Stimulated activated naive CD4-positive, alpha-beta T cell (primary cell): ENCODE data around the gene NPY4R.
"Not testable (repeated sequence)": the region's sequence is repeated elsewhere in the genome, so short reads cannot be mapped to it uniquely, and the experiment has no call there.

Experiments
- DNase-seq, 6 experiments: peaks; one replicate each; lab custom pipeline; 2025; lab: John Stamatoyannopoulos, UW

The NPY4R gene

GRCh38 chr10:46455992-46456391 lies 9.8 kb downstream of the NPY4R start:
- DNase-seq: not testable (repeated sequence)

DNA sequence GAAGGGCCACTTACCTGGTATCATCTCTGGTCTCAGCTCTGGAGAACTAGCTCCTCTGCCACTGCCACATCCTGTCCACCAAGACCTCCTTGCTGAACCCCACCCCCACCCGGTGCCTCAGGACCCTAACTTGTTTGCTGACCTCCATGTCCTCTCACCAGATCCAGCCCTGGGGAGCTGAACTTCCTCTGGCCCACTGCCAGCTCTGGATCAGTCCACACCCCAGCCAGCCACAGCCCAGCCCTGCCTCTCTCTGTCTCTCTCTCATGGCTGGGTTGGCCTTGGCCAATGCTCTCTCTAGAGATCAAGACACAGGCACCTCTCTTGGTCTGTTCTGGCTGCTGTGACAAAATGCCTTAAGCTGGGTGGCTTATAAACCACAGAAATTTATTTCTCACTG lies 14.4 kb downstream of the NPY4R start:
- DNase-seq: not testable (repeated sequence)

GRCh38 chr10:46450829-46451228 lies 14.9 kb downstream of the NPY4R start:
- DNase-seq: not testable (repeated sequence)

DNA sequence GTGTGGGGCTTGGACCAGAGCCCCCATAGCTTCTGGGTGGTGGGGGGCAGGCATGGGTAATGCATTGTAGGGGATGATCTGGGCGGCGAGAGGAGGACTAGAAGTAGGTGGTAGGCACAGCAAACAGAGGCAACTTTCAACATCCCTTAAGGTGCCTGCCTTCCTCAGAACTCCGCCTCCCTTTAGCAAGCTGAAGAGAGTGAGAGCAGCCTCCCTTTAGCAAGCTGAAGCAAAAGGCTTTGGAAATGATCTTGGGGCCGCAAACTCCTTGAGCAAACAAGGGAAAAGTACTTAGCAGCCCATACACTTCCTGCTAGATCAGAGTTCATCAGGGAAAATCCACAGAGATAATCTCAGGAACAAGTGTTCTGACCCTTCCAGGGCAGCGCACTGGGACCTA lies 18.3 kb downstream of the NPY4R start:
- DNase-seq: not testable (repeated sequence)

DNA sequence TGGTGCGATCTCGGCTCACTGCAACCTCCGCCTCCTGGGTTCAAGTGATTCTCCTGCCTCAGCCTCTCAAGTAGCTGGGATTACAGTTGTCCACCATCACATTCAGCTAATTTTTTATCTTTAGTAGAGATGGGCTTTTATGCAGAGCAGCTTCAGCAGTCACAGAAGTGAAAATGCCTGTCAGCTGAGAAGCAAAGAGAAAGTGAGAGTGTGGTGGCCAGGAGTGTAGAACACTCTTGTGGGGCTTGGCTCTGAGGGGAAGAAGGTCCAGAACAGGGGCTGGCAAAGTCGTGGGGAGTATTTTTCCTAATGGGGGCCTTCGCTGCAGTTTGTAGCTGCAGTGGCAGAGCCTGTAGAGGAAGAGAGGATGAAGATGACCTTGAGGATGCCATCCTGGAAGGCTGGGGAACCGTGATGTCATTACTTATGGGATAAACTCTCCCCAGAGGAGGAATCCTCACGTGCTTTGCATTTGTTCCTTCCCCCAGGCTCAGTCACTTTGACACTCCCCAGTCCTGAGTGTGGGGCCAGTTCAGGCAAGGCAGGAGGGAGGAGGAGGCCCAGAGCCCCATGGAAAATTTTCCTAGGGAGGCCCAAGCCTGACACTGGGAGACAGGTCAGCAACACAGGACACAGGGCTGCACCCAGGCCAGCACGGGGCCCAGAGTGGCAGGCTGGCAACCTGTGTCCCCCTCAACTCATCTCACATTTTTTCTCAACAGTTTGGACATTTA lies 20.2 kb downstream of the NPY4R start:
- DNase-seq: not testable (repeated sequence)

DNA sequence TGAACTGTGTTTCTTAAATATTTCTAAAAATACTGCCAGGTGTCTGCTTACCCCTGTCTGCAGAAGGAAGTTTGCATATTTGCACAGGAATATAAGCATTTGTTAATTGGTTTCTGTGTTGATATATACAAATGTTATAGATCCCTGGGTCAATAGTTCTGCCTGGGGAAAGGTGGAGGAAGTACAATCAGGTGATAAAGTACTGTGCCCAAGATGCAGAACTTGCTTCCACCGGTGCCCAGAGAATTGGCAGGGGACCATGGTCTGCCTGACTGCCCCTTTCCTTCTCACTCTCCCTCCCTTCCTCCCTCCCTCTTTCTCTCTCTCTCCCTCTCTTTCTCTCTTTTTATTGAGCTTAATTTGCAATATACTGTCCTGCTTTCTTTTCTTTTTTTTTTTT lies 22.3 kb downstream of the NPY4R start:
- not testable (repeated sequence) for DNase-seq

DNA sequence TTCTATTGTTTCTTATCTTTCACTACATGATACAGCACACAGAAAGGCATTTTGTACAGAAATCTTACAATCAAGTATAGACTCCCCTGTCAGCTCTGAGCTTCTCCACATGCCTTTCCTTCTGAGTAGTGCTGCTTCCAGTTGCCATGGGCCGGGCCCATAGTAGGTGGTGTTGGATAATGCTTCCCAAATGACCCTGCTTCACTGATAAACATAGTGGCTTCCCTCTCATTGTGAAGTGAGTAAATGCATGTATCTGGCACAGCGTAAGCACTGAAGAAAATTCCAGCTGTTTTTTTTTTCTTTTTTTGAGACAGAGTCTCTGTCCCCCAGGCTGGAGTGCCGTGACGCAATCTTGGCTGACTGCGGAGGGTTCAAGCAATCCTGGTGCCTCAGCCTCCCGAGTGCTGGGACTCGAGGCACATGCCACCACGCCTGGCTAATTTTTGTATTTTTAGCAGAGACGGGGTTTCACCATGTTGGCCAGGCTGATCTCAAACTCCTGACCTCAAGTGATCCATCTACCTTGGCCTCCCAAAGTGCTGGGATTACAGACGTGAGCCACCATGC lies 23.0 kb downstream of the NPY4R start:
- DNase-seq: not testable (repeated sequence)

- not testable (repeated sequence) for DNase-seq
These were observed 23.9 kb downstream of the NPY4R start for GRCh38 chr10:46441837-46442278.

GRCh38 chr10:46440942-46441341 lies 24.8 kb downstream of the NPY4R start:
- not testable (repeated sequence) for DNase-seq

DNA sequence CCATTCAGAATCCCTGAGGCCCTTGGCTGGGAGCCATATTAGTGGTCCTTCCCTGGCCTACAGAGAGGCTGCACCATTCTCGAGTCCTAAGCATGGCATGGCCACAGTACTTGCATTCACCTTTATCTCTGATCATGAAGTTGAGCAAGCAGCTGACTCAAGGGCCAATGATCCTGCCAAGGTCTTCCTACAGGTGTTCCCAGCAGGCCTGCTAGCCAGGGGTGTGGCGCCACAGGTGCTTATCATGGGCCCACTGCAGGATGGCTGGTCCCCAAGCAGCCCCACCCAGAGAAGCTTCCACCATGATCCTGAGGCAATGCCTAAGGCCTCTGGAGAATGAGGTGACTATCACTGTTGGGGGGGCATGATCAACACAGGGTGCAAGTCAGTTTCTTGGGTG lies 42.2 kb downstream of the NPY4R start:
- not testable (repeated sequence) for DNase-seq

GRCh38 chr10:46419570-46420379 lies 46.0 kb downstream of the NPY4R start:
- DNase-seq: not testable (repeated sequence)

- DNase-seq: not testable (repeated sequence)
These were observed 47.5 kb downstream of the NPY4R start for GRCh38 chr10:46418283-46418682.

GRCh38 chr10:46415291-46415690 lies 50.5 kb downstream of the NPY4R start:
- DNase-seq: not testable (repeated sequence)

DNA sequence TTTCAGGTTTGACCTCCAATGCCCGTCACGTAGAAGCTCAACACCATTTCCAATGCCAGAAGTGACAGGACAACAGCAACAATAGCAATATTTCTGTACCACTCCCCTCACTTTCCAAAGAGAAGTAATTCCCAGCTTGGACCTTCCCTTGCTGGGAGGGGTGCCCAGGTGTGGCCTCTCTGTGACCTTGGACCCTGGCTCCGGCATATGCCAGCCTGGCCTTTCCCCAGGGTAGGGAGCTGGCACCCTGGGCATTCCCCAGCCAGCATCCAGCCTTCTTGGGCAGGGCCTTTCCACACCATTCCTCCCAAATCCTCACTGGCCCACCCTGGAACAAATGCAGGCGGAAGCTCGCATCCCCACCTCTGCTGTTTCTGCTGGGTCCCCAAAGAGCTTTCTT lies 53.1 kb downstream of the NPY4R start:
- not testable (repeated sequence) for DNase-seq

GRCh38 chr10:46411123-46411522 lies 54.6 kb downstream of the NPY4R start:
- not testable (repeated sequence) for DNase-seq
